ENCODE measurements around the gene ABCC9.
"Not testable (repeated sequence)": the region's sequence is repeated elsewhere in the genome, so short reads cannot be mapped to it uniquely, and the experiment has no call there.

ABCC9 gene

GRCh38 chr12:21907948-21908837 lies 33.0 kb downstream of the ABCC9 start:
- POLR2A ChIA-PET = no interaction called here
- TF ChIP-seq, protein P1, sequence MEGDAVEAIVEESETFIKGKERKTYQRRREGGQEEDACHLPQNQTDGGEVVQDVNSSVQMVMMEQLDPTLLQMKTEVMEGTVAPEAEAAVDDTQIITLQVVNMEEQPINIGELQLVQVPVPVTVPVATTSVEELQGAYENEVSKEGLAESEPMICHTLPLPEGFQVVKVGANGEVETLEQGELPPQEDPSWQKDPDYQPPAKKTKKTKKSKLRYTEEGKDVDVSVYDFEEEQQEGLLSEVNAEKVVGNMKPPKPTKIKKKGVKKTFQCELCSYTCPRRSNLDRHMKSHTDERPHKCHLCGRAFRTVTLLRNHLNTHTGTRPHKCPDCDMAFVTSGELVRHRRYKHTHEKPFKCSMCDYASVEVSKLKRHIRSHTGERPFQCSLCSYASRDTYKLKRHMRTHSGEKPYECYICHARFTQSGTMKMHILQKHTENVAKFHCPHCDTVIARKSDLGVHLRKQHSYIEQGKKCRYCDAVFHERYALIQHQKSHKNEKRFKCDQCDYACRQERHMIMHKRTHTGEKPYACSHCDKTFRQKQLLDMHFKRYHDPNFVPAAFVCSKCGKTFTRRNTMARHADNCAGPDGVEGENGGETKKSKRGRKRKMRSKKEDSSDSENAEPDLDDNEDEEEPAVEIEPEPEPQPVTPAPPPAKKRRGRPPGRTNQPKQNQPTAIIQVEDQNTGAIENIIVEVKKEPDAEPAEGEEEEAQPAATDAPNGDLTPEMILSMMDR (IDR thresholded peaks at IDR 0.05; ENCODE audit: control extremely low read depth, extremely low read depth, low read depth, missing control alignments) = no peak
- CTCF ChIA-PET = interaction anchor here (0.9 kb wide), 1 partner anchor 14 kb away, joined by 3 read pairs; no protein-coding TSS in a partner anchor
- no peak for DNase-seq (ENCODE audit: extremely low spot score)

GRCh38 chr12:21906919-21907493 lies 34.2 kb downstream of the ABCC9 start:
- CTCF ChIA-PET = no interaction called here
- POLR2A ChIA-PET = no interaction called here
- TF ChIP-seq, protein P1 (IDR thresholded peaks at IDR 0.05; ENCODE audit: control extremely low read depth, extremely low read depth, low read depth, missing control alignments) = no peak
- no peak for DNase-seq (ENCODE audit: extremely low spot score)

- DNase-seq (ENCODE audit: extremely low spot score); POLR2A ChIA-PET; CTCF ChIA-PET: not testable (repeated sequence)
Measured at GRCh38 chr12:21899532-21899931, 41.7 kb downstream of the ABCC9 start.

GRCh38 chr12:21895651-21896050 lies 45.6 kb downstream of the ABCC9 start:
- ChIA-PET POLR2A (no interaction called here), CTCF (no interaction called here)
- TF ChIP-seq, protein P1 (IDR thresholded peaks at IDR 0.05; ENCODE audit: control extremely low read depth, extremely low read depth, low read depth, missing control alignments) = no peak
- no peak for DNase-seq (ENCODE audit: extremely low spot score)

DNA sequence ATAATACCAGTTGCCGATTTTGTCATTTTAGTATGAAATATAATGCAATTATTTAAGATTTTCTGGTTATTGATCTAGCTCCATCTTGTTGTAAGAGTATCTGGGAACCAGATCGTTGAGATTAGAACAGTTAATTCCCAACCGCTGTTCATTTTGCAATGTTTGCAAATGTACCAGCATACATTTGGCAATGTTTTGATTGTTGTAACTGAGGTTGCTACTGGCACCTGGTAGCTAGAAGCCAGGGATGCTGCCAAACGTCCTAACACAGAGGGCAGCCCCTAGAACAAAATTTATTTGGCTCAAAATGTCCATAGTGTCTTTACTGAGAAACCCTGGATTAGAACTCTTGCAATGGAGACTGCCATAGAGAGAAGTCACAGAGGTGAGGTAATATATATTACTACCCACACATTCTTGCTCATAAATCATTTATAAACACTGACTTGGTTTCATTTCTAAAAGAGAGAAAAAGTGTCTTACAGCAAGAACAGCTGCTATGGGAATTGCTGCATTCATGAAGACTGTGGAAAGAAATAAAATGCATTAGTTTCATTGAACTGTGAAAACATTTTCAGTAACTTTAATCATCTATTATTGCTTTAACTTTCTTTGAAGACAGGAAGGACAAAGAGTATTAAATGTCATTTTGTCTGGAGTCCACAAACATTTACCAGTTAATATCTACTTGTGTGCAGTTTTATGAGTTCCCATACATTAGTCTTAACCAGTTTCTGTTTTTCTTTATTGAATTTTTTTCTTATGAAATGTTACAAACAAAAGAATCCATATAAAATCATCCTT lies 46.2 kb downstream of the ABCC9 start:
- ChIA-PET POLR2A (no interaction called here), CTCF (interaction anchor here (1.2 kb wide), 2 partner anchors 11 to 14 kb away, joined by 3 to 4 read pairs; no protein-coding TSS in a partner anchor)
- TF ChIP-seq, protein P1 (IDR thresholded peaks at IDR 0.05; ENCODE audit: control extremely low read depth, extremely low read depth, low read depth, missing control alignments) = no peak
- DNase-seq (ENCODE audit: extremely low spot score) = no peak

- ChIA-PET CTCF (interaction anchor here (1.2 kb wide), 2 partner anchors 10 to 15 kb away, joined by 3 to 4 read pairs; no protein-coding TSS in a partner anchor), POLR2A (no interaction called here)
- DNase-seq (ENCODE audit: extremely low spot score) = no peak
- TF ChIP-seq, protein P1 (IDR thresholded peaks at IDR 0.05; ENCODE audit: control extremely low read depth, extremely low read depth, low read depth, missing control alignments) = no peak
Measured at GRCh38 chr12:21893924-21894323, 47.3 kb downstream of the ABCC9 start.
